HCT116 (cell line): ENCODE results near the gene WIPI1.

Source experiments
- EZH2 ChIP-seq: fragments of 200-600 bp; sonication (generic); IDR thresholded peaks from 2 replicates; pipeline ENCODE4 v1.6.1; 2017; ENCODE audit warnings: antibody characterized with exemption, mixed run types
- EZH2phosphoT487 ChIP-seq: fragments of 200-600 bp; IDR thresholded peaks from 2 replicates; pipeline ENCODE4 v1.6.1; 2018; ENCODE audit warnings: antibody characterized with exemption, borderline replicate concordance
- POLR2A ChIP-seq: IDR thresholded peaks from 2 replicates; pipeline ENCODE4 v1.7.0; 2011; ENCODE audit warnings: borderline replicate concordance; ENCODE audit not compliant: insufficient read depth, insufficient read length; ENCODE audit errors: extremely low read depth
- TF ChIP-seq, protein P1 (sequence below): IDR thresholded peaks from 2 replicates; pipeline ENCODE4 v1.6.1; 2011; ENCODE audit warnings: mild to moderate bottlenecking, low read length, moderate library complexity; ENCODE audit not compliant: insufficient replicate concordance; ENCODE audit errors: extremely low read depth
- TF ChIP-seq, protein P2 (sequence below): IDR thresholded peaks from 2 replicates; pipeline ENCODE4 v1.6.1; 2012

DNA sequence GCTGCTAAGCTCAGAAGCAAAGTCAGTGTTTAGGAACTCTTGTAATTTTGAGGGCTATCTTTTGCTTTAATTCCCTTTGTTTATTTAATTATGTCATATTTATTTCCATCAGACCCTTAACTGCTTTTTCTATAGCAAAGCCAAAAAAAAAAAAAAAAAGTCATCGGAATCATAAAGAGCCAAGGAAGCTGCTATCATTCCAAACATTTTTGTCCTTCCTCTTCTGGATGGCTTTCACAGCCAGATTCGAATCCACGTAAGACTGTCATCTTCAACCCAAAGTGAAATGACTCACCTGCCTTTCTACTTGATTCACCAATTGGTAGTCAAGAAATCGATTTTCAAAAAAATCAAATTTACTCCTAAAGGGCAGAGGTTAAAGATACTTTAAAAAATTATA lies 38.4 kb downstream of the WIPI1 start:
- TF ChIP-seq, protein P1, sequence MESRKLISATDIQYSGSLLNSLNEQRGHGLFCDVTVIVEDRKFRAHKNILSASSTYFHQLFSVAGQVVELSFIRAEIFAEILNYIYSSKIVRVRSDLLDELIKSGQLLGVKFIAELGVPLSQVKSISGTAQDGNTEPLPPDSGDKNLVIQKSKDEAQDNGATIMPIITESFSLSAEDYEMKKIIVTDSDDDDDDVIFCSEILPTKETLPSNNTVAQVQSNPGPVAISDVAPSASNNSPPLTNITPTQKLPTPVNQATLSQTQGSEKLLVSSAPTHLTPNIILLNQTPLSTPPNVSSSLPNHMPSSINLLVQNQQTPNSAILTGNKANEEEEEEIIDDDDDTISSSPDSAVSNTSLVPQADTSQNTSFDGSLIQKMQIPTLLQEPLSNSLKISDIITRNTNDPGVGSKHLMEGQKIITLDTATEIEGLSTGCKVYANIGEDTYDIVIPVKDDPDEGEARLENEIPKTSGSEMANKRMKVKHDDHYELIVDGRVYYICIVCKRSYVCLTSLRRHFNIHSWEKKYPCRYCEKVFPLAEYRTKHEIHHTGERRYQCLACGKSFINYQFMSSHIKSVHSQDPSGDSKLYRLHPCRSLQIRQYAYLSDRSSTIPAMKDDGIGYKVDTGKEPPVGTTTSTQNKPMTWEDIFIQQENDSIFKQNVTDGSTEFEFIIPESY: no peak
- no peak for TF ChIP-seq EZH2
- no peak for TF ChIP-seq POLR2A
- TF ChIP-seq, protein P2, sequence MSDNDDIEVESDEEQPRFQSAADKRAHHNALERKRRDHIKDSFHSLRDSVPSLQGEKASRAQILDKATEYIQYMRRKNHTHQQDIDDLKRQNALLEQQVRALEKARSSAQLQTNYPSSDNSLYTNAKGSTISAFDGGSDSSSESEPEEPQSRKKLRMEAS: no peak
- TF ChIP-seq EZH2phosphoT487: no peak
